Measurements from ENCODE around the gene SLC2A9.

Gene SLC2A9

GRCh38 chr4:9893329-9894108, 127.8 kb downstream of the SLC2A9 start:
- no peak for DNase-seq (ENCODE audit: low spot score)

DNA sequence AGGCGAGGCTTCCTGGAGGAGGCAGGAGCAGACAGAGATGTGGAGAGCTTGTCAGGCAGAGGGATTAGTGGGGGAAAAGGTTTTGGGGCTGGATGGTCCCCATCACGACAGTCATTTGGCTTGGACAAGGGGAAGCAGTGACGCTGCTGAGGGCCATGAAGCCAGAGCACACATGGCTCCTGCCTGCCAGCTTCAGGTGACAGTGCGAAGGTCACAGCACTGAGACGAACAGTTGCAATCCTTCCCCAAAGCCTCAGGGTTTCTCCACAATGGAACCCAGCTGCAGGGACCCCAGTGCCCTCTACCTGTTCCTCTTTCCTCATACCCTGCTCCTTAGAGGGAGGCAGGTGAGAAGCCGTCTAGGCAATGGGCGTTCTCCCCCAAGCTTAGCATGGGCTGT, 129.6 kb downstream of the SLC2A9 start:
- no peak for DNase-seq (ENCODE audit: low spot score)

GRCh38 chr4:9891056-9891455, 130.2 kb downstream of the SLC2A9 start:
- no peak for DNase-seq (ENCODE audit: low spot score)

GRCh38 chr4:9889306-9889705, 132.0 kb downstream of the SLC2A9 start:
- DNase-seq (ENCODE audit: low spot score): no peak

- no peak for DNase-seq (ENCODE audit: low spot score)
These were observed 135.3 kb downstream of the SLC2A9 start for GRCh38 chr4:9885958-9886357.

DNA sequence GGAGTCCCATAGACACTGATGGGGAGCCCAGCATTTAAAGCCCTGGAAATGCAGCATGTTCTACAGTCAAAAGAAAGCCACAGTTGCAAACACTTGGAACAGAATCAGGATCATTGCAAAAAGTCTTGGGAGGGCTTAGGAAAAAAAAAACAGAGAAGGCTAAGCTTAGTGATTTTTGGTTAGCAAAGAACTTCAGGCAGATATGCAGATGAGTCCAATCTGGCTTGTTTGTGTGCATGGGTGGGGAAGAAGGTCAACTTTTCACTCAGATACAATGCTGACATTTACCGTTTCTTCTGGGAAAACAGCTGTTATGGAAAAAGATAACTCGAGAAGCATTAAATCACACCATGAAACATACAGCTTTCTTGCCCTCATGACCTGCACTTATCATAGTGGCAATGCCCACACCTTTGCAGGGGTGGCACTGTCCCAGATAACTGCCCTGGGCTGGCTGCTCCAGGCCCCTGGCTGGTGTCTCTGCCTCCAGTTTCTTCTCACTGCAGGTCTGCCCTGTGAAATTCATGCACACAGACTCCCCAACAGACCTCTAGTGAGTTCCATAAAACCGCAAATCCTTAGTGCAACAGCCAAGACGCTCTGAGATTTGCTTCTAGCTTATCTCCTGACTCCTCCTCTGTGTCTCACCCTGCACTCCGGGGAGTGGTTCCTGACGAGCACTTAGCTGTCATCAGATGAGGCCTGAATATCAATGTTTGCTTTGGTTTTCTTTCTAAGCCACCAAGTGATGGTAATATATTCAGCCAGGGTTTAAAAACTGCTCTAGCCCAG, 140.7 kb downstream of the SLC2A9 start:
- no peak for DNase-seq (ENCODE audit: low spot score)

- DNase-seq (ENCODE audit: low spot score): no peak
These were observed 144.2 kb downstream of the SLC2A9 start for GRCh38 chr4:9877123-9877522.

- no peak for DNase-seq (ENCODE audit: low spot score)
These were observed 145.8 kb downstream of the SLC2A9 start for GRCh38 chr4:9875516-9875915.

DNA sequence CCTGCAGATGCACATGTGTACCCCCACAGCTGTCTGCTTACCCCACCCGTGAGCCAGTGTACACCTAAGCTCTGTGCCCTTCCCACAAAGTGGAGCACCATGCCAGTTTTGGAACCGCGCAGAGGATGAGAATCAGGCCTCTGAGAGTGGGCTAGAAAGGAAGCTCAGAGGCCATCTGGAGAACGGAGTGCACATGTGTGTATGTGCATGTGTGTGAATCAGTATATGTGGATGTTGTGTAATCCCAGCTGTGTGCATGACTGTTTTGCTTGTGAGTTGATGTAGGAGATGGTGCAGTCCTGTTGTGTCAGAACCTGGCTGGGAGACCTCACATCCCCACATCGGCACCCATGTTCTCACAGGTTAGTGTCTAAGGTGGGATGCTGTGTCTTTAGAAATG, 146.9 kb downstream of the SLC2A9 start:
- DNase-seq (ENCODE audit: low spot score): no peak

DNA sequence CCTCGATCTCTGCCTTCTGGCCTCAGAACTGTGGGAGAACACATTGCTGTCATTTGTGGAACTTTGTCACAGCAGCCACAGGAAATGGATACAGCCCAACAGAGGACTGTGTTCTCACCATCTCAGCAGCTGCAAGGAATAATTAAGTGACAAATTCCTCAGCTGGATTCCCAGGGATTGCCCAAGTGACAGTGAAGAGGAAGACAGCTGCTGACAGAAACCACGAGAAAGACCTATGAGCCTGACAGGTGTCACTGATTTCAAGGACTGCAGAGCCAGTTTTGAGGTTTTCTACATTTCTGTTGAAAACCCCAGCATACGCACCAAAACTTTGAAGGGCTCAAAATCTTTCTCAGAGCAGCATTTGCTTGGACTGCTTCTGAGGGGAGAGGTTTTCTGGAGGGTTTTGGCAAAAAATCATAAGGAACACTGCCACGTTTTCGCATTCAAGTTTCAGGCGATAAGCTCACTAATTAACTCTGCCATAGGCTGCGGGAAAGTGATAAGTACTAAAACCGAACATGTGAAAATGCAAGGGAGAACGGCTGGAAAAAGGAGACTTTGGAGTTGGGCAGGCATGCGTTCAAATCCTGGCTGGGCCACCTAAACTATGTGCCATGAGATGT, 151.0 kb downstream of the SLC2A9 start:
- DNase-seq (ENCODE audit: low spot score): no peak

- no peak for DNase-seq (ENCODE audit: low spot score)
These were observed 153.4 kb downstream of the SLC2A9 start for GRCh38 chr4:9867751-9868425.

- DNase-seq (ENCODE audit: low spot score): no peak
These were observed 154.4 kb downstream of the SLC2A9 start for GRCh38 chr4:9866931-9867330.

DNA sequence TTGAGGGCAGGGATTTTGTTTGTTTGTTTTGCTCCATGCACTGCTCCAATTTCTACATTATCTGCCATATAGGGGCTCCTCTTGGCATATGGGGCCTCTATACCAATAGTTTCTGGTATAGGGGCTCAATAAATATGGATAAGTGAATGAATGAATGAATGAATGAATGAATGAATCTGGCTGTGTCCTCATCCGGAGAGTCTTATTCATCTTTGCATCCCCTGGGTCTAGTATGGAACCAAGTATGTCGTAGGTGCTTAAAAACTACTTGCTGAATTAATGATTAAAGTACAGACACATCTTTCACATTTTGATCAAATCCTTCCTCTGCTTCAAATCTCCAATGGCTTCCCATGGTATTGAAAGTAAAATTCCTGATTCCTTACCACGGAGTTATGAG, 159.7 kb downstream of the SLC2A9 start:
- DNase-seq (ENCODE audit: low spot score): no peak

- DNase-seq (ENCODE audit: low spot score): no peak
These were observed 161.5 kb downstream of the SLC2A9 start for GRCh38 chr4:9859810-9860209.

GRCh38 chr4:9849538-9849920, 171.8 kb downstream of the SLC2A9 start:
- no peak for DNase-seq (ENCODE audit: low spot score)

- DNase-seq (ENCODE audit: low spot score): peak; percentile 11
These were observed 173.1 kb downstream of the SLC2A9 start for GRCh38 chr4:9847968-9848748.

- DNase-seq (ENCODE audit: low spot score): no peak
These were observed 175.4 kb downstream of the SLC2A9 start for GRCh38 chr4:9845791-9846493.

DNA sequence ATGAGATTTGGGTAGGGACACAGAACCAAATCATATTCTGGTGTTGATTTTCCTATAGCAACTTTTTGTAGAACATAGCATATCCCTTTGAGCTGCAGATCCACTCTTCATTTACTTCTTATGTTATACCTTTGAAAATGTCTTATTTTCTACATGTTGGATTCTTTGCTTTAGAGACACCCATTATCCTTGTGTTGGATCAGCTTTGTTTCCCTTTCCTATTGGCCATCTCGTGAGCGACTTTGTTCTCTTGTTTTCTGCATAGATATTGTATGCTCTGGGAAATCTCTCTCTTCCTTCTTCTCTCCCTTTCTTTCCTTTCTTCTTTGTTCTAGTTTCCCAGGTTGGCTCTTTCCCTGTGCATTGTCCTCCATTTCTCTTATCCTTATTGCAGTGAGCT, 180.2 kb downstream of the SLC2A9 start:
- no peak for DNase-seq (ENCODE audit: low spot score)

DNA sequence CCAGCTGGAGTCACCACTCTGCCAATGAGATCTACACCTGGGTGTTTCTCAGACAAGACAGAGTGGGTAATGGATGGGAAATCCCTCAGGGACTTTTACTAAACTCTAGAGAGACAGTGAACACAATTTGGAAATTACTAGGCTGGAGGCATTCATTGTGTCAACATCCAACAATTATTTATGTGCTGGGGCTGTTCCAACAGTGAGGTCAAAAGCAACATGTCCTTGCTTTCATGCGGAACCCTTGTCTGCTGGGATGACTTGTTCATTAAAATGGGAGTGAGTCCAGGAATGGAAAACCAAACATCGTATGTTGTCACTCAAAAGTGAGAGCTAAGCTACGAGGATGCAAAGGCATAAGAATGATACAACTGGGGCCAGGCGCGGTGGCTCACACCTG, 185.9 kb downstream of the SLC2A9 start:
- no peak for DNase-seq (ENCODE audit: low spot score)

- DNase-seq (ENCODE audit: low spot score): no peak
These were observed 187.9 kb downstream of the SLC2A9 start for GRCh38 chr4:9833421-9833820.

- no peak for DNase-seq (ENCODE audit: low spot score)
These were observed 188.7 kb downstream of the SLC2A9 start for GRCh38 chr4:9832640-9833039.

Data from SW480 (cell line).